ENCODE results near the gene HNRNPLL. TPM values are rescaled to one million over a fixed set of nuclear protein-coding genes. Genes with fewer than 3 reads are reported as not detected.
"Not testable (repeated sequence)": the region's sequence is repeated elsewhere in the genome, so short reads cannot be mapped to it uniquely, and the experiment has no call there.

The HNRNPLL gene
- total RNA-seq, 1 donor from 2014 or later: 55.9 TPM

DNA sequence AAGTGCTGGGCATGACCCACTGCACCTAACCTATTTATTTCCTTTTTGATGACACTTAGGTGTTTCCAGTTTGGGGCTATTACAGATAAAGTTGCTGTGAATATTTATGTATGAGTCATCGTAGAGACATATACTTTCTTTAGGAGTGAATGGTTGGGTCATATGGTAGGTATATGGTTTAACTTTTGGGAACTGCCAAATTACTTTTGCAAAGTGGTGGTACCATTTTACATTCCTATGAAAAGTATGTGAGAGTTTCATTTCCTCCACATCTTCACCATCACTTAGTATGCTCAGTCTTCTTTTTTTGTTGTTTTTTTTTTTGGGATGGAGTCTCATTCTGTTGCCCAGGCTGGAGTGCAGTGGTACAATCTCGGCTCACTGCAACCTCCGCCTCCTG, 56.1 kb downstream of the HNRNPLL start:
- FAIRE-seq (no peak), DNase-seq (ENCODE audit: low read depth) (no peak)
- H3K4me1 Mint-ChIP-seq (ENCODE audit: low read depth, unreplicated experiment): peaks cover 19% of the 10 kb centered on the region
- Histone ChIP-seq H3K4me3 (ENCODE audit: insufficient read depth, low read depth, low read length) (no peak overlapping the region), H2AFZ (ENCODE audit: low read depth, low read length) (no peak overlapping the region), H3K27me3 (ENCODE audit: insufficient read depth, low read length) (no peaks in the 10 kb centered on the region), H3K4me1 (ENCODE audit: insufficient read depth, low read length) (peaks cover 11% of the 10 kb centered on the region), H3K4me2 (ENCODE audit: low read length) (no peak overlapping the region), H3K36me3 (ENCODE audit: insufficient read depth, low read length) (no peaks in the 10 kb centered on the region), H3K79me2 (ENCODE audit: insufficient read depth, low read length) (no peaks in the 10 kb centered on the region), H4K20me1 (ENCODE audit: insufficient read depth, low read length) (no peaks in the 10 kb centered on the region), H3K9me3 (ENCODE audit: insufficient read depth, low read depth, low read length) (no peaks in the 10 kb centered on the region), H3K9ac (ENCODE audit: low read length) (no peak overlapping the region), H3K27ac (ENCODE audit: low read depth, low read length) (no peak overlapping the region)
- H3K36me3 Mint-ChIP-seq (ENCODE audit: low read depth, unreplicated experiment): peaks cover under 1% of the 10 kb centered on the region
- no peak overlapping the region for H3K4me3 Mint-ChIP-seq (ENCODE audit: unreplicated experiment)
- no peak overlapping the region for H3K27ac Mint-ChIP-seq (ENCODE audit: unreplicated experiment)
- peaks cover 3% of the 10 kb centered on the region for H3K9me3 Mint-ChIP-seq (ENCODE audit: unreplicated experiment)
- TF ChIP-seq EZH2 (IDR thresholded peaks at IDR 0.05; ENCODE audit: insufficient read depth, low read length): no peak
- TF ChIP-seq, protein P1, sequence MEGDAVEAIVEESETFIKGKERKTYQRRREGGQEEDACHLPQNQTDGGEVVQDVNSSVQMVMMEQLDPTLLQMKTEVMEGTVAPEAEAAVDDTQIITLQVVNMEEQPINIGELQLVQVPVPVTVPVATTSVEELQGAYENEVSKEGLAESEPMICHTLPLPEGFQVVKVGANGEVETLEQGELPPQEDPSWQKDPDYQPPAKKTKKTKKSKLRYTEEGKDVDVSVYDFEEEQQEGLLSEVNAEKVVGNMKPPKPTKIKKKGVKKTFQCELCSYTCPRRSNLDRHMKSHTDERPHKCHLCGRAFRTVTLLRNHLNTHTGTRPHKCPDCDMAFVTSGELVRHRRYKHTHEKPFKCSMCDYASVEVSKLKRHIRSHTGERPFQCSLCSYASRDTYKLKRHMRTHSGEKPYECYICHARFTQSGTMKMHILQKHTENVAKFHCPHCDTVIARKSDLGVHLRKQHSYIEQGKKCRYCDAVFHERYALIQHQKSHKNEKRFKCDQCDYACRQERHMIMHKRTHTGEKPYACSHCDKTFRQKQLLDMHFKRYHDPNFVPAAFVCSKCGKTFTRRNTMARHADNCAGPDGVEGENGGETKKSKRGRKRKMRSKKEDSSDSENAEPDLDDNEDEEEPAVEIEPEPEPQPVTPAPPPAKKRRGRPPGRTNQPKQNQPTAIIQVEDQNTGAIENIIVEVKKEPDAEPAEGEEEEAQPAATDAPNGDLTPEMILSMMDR (IDR thresholded peaks at IDR 0.05; ENCODE audit: insufficient read depth, low read depth, low read length): no peak
- no peaks in the 10 kb centered on the region for H3K27me3 Mint-ChIP-seq (ENCODE audit: low read depth, unreplicated experiment)

DNA sequence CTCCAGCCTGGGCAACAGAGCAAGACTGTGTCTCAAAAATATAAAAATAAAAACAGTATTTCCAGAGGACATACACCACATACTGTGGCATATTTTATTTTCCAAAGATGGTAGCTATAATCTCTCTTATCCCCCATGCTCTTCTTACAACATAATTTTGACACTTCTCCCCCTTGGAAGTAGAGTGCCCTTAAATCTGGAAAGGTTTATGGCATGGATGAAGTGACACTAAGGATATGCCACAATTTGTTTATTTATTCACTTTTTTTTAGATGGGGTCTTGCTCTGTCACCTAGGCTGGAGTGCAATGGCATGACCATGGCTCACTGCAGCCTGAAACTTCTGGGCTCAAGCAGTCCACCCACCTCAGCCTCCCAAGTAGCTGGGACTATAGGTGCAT, 56.7 kb downstream of the HNRNPLL start:
- FAIRE-seq (no peak), DNase-seq (ENCODE audit: low read depth) (no peak)
- Histone ChIP-seq H3K4me1 (ENCODE audit: insufficient read depth, low read length) (peaks cover 11% of the 10 kb centered on the region), H4K20me1 (ENCODE audit: insufficient read depth, low read length) (no peaks in the 10 kb centered on the region), H2AFZ (ENCODE audit: low read depth, low read length) (no peak overlapping the region), H3K9ac (ENCODE audit: low read length) (no peak overlapping the region), H3K27ac (ENCODE audit: low read depth, low read length) (no peak overlapping the region), H3K9me3 (ENCODE audit: insufficient read depth, low read depth, low read length) (no peaks in the 10 kb centered on the region), H3K79me2 (ENCODE audit: insufficient read depth, low read length) (no peaks in the 10 kb centered on the region), H3K36me3 (ENCODE audit: insufficient read depth, low read length) (no peaks in the 10 kb centered on the region), H3K27me3 (ENCODE audit: insufficient read depth, low read length) (no peaks in the 10 kb centered on the region), H3K4me3 (ENCODE audit: insufficient read depth, low read depth, low read length) (no peak overlapping the region), H3K4me2 (ENCODE audit: low read length) (no peak overlapping the region)
- Mint-ChIP-seq H3K9me3 (ENCODE audit: unreplicated experiment) (peaks cover 3% of the 10 kb centered on the region), H3K4me3 (ENCODE audit: unreplicated experiment) (no peak overlapping the region), H3K27ac (ENCODE audit: unreplicated experiment) (no peak overlapping the region), H3K36me3 (ENCODE audit: low read depth, unreplicated experiment) (no peaks in the 10 kb centered on the region), H3K4me1 (ENCODE audit: low read depth, unreplicated experiment) (peaks cover 21% of the 10 kb centered on the region), H3K27me3 (ENCODE audit: low read depth, unreplicated experiment) (no peaks in the 10 kb centered on the region)
- no peak for TF ChIP-seq EZH2 (IDR thresholded peaks at IDR 0.05; ENCODE audit: insufficient read depth, low read length)
- TF ChIP-seq, protein P1 (IDR thresholded peaks at IDR 0.05; ENCODE audit: insufficient read depth, low read depth, low read length): no peak

DNA sequence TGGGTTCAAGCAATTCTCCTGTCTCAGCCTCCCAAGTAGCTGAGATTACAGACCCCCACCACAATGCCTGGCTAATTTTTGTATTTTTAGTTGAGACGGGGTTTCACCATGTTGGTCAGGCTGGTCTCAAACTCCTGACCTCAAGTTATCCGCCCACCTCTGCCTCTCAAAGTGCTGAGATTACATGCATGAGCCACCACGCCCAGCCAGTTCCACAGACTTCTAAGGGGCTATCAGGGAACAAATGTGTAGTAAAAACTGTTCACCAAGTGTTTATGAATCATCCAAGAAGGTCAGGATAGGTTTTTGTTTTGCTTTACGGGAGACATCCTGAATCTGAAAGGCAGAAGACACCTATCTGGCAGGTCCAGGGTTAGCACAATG, 60.5 kb downstream of the HNRNPLL start:
- H2AFZ ChIP-seq (ENCODE audit: low read depth, low read length); H3K9me3 Mint-ChIP-seq (ENCODE audit: unreplicated experiment); FAIRE-seq; H3K27me3 Mint-ChIP-seq (ENCODE audit: low read depth, unreplicated experiment); H3K36me3 ChIP-seq (ENCODE audit: insufficient read depth, low read length); H3K27me3 ChIP-seq (ENCODE audit: insufficient read depth, low read length); DNase-seq (ENCODE audit: low read depth); H4K20me1 ChIP-seq (ENCODE audit: insufficient read depth, low read length); H3K36me3 Mint-ChIP-seq (ENCODE audit: low read depth, unreplicated experiment); H3K79me2 ChIP-seq (ENCODE audit: insufficient read depth, low read length); H3K9me3 ChIP-seq (ENCODE audit: insufficient read depth, low read depth, low read length): not testable (repeated sequence)
- Histone ChIP-seq H3K4me1 (ENCODE audit: insufficient read depth, low read length) (peaks cover 11% of the 10 kb centered on the region), H3K4me3 (ENCODE audit: insufficient read depth, low read depth, low read length) (peak overlapping the region; percentile 21), H3K27ac (ENCODE audit: low read depth, low read length) (peak overlapping the region; percentile 44), H3K9ac (ENCODE audit: low read length) (peak overlapping the region; percentile 21), H3K4me2 (ENCODE audit: low read length) (peak overlapping the region; percentile 71)
- Mint-ChIP-seq H3K27ac (ENCODE audit: unreplicated experiment) (peak overlapping the region; percentile 69), H3K4me3 (ENCODE audit: unreplicated experiment) (peak overlapping the region; percentile 62), H3K4me1 (ENCODE audit: low read depth, unreplicated experiment) (peaks cover 18% of the 10 kb centered on the region)

Measured in astrocyte (in vitro differentiated cells and primary cell).